Measurements from ENCODE around the gene ID1.

DNA sequence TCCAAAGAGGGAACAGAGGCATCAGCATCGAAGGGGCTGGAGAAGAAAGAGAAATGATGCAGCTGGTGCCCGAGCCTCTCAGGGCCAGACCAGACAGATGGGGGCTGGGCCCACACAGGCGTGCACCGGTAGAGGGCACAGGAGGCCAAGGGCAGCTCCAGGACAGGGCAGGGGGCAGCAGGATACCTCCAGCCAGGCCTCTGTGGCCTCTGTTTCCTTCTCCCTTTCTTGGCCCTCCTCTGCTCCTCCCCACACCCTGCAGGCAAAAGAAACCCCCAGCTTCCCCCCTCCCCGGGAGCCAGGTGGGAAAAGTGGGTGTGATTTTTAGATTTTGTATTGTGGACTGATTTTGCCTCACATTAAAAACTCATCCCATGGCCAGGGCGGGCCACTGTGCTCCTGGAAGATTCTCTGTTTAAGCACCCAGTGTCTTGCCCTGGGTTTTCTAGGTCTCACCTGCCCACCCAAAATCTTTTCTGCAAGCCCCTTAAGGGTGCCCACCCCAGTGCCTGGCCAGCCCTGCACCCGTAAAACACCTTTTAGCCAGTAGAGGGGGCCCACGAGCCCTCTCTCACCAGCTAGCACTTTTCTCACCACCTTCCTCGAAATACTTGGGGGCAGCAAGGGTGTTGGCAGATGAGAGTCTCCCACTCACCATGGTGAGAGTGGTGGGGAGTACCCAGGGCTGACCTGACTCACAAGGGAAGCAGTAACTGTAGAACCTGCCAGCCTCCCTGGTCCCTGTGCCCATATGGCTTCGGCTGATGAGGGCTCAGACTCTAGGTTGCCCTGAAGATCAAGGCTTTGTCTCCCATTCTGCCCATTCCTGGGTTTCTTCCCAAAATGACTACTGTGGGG is 35.7 kb upstream of the ID1 start:
- TF ChIP-seq POLR2AphosphoS5 (IDR thresholded peaks at IDR 0.05; ENCODE audit: low read depth) (no peak; the same call in 1 of the 2 replicates), JUNB (IDR thresholded peaks at IDR 0.05; ENCODE audit: unreplicated experiment) (no peak), STAT1 (IDR thresholded peaks at IDR 0.05; ENCODE audit: unreplicated experiment) (no peak), EZH2phosphoT487 (IDR thresholded peaks at IDR 0.05; ENCODE audit: unreplicated experiment) (no peak), EZH2 (IDR thresholded peaks at IDR 0.05; ENCODE audit: low read depth, unreplicated experiment) (no peak), CREB1 (CRISPR knock-in tag; IDR thresholded peaks at IDR 0.05; ENCODE audit: low read depth) (no peak), NANOG (IDR thresholded peaks at IDR 0.05; ENCODE audit: borderline replicate concordance) (no peak)
- TF ChIP-seq, protein P1, sequence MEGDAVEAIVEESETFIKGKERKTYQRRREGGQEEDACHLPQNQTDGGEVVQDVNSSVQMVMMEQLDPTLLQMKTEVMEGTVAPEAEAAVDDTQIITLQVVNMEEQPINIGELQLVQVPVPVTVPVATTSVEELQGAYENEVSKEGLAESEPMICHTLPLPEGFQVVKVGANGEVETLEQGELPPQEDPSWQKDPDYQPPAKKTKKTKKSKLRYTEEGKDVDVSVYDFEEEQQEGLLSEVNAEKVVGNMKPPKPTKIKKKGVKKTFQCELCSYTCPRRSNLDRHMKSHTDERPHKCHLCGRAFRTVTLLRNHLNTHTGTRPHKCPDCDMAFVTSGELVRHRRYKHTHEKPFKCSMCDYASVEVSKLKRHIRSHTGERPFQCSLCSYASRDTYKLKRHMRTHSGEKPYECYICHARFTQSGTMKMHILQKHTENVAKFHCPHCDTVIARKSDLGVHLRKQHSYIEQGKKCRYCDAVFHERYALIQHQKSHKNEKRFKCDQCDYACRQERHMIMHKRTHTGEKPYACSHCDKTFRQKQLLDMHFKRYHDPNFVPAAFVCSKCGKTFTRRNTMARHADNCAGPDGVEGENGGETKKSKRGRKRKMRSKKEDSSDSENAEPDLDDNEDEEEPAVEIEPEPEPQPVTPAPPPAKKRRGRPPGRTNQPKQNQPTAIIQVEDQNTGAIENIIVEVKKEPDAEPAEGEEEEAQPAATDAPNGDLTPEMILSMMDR (conservative IDR thresholded peaks at IDR 0.05; ENCODE audit: low read depth in 2 of 2) = peak; percentile 91 to 99
- TF ChIP-seq, protein P2, sequence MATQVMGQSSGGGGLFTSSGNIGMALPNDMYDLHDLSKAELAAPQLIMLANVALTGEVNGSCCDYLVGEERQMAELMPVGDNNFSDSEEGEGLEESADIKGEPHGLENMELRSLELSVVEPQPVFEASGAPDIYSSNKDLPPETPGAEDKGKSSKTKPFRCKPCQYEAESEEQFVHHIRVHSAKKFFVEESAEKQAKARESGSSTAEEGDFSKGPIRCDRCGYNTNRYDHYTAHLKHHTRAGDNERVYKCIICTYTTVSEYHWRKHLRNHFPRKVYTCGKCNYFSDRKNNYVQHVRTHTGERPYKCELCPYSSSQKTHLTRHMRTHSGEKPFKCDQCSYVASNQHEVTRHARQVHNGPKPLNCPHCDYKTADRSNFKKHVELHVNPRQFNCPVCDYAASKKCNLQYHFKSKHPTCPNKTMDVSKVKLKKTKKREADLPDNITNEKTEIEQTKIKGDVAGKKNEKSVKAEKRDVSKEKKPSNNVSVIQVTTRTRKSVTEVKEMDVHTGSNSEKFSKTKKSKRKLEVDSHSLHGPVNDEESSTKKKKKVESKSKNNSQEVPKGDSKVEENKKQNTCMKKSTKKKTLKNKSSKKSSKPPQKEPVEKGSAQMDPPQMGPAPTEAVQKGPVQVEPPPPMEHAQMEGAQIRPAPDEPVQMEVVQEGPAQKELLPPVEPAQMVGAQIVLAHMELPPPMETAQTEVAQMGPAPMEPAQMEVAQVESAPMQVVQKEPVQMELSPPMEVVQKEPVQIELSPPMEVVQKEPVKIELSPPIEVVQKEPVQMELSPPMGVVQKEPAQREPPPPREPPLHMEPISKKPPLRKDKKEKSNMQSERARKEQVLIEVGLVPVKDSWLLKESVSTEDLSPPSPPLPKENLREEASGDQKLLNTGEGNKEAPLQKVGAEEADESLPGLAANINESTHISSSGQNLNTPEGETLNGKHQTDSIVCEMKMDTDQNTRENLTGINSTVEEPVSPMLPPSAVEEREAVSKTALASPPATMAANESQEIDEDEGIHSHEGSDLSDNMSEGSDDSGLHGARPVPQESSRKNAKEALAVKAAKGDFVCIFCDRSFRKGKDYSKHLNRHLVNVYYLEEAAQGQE (IDR thresholded peaks at IDR 0.05; ENCODE audit: unreplicated experiment) = no peak
- TF ChIP-seq, protein P3, sequence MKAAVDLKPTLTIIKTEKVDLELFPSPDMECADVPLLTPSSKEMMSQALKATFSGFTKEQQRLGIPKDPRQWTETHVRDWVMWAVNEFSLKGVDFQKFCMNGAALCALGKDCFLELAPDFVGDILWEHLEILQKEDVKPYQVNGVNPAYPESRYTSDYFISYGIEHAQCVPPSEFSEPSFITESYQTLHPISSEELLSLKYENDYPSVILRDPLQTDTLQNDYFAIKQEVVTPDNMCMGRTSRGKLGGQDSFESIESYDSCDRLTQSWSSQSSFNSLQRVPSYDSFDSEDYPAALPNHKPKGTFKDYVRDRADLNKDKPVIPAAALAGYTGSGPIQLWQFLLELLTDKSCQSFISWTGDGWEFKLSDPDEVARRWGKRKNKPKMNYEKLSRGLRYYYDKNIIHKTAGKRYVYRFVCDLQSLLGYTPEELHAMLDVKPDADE (IDR thresholded peaks at IDR 0.05) = no peak
